ENCODE results near the gene GIGYF2. TPM values are rescaled to one million over a fixed set of nuclear protein-coding genes. Genes with fewer than 3 reads are reported as not detected.

The GIGYF2 gene
- total RNA-seq, 1 experiment from 2014 or later: 55.3 TPM

DNA sequence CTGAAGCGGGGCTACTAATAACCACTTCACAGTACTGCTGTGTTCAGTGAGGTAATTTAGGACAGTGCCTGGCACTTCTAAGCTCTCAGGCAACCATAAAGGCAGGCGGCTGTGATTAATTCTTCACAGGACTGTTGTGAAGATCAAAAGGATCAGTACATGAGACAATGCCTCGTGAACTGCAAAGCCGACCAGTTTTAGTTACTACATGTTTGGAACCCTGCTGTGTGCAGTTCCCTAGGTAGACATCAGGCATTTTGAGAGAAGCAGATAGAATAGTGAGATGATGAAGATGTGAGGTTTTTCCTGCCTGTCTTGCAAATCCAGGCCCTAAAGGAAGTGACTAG lies 44.7 kb upstream of the GIGYF2 start:
- H2BK120ac ChIP-seq (ENCODE audit: low read depth, low read length, poor library complexity, severe bottlenecking): no peak overlapping the region
- no peak overlapping the region for H3K9ac ChIP-seq (ENCODE audit: extremely low read depth, insufficient read length, low read length)
- no peak overlapping the region for H2BK5ac ChIP-seq (ENCODE audit: insufficient read length, low read length)
- H3K14ac ChIP-seq (ENCODE audit: insufficient read depth, low read length): no peak overlapping the region
- H3K56ac ChIP-seq (ENCODE audit: insufficient read length, low read depth, low read length): no peak overlapping the region
- no peak for DNase-seq
- no peak overlapping the region for H2AK5ac ChIP-seq (ENCODE audit: insufficient read length, low read length)
- no peak overlapping the region for H4K91ac ChIP-seq (ENCODE audit: insufficient read length, low read depth, low read length)
- Mint-ChIP-seq H3K36me3 (ENCODE audit: insufficient read depth in 1 of 3, low read depth in 3 of 3) (no peaks in the 10 kb centered on the region), H3K4me1 (peaks cover 5 to 20% of the 10 kb centered on the region in 2 experiments; a peak in 3 of 4 replicates), H3K27ac (no peak overlapping the region), H3K9me3 (no peaks in the 10 kb centered on the region), H3K27me3 (ENCODE audit: low read depth) (no peaks in the 10 kb centered on the region; the same call in none of the 2 replicates), H3K4me3 (no peak overlapping the region)
- no peak overlapping the region for H3K4ac ChIP-seq (ENCODE audit: low read depth, low read length)
- no peak overlapping the region for H2BK15ac ChIP-seq (ENCODE audit: low read depth, low read length)
- H3K79me1 ChIP-seq (ENCODE audit: insufficient read depth, low read depth, low read length, poor library complexity, severe bottlenecking): no peaks in the 10 kb centered on the region
- no peak overlapping the region for H3K23ac ChIP-seq (ENCODE audit: insufficient read length, low read depth, low read length)
- H3K9me3 ChIP-seq (ENCODE audit: control insufficient read depth, low read depth, low read length): no peaks in the 10 kb centered on the region
- H2BK20ac ChIP-seq (ENCODE audit: low read depth, low read length, poor library complexity, severe bottlenecking): no peak overlapping the region
- no CpG with 5 or more reads among the region's 4 CpGs for WGBS (ENCODE audit: extremely low coverage, insufficient read length, low lambda C conversion rate)
- H2AFZ ChIP-seq (ENCODE audit: low read length): no peak overlapping the region
- TF ChIP-seq, protein P1, sequence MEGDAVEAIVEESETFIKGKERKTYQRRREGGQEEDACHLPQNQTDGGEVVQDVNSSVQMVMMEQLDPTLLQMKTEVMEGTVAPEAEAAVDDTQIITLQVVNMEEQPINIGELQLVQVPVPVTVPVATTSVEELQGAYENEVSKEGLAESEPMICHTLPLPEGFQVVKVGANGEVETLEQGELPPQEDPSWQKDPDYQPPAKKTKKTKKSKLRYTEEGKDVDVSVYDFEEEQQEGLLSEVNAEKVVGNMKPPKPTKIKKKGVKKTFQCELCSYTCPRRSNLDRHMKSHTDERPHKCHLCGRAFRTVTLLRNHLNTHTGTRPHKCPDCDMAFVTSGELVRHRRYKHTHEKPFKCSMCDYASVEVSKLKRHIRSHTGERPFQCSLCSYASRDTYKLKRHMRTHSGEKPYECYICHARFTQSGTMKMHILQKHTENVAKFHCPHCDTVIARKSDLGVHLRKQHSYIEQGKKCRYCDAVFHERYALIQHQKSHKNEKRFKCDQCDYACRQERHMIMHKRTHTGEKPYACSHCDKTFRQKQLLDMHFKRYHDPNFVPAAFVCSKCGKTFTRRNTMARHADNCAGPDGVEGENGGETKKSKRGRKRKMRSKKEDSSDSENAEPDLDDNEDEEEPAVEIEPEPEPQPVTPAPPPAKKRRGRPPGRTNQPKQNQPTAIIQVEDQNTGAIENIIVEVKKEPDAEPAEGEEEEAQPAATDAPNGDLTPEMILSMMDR (conservative IDR thresholded peaks at IDR 0.05): no peak
- no peaks in the 10 kb centered on the region for H4K20me1 ChIP-seq (ENCODE audit: control insufficient read depth, insufficient read depth, insufficient read length)
- no peaks in the 10 kb centered on the region for H3K27me3 ChIP-seq (ENCODE audit: insufficient read depth, low read length)
- no peak overlapping the region for H3K27ac ChIP-seq (ENCODE audit: insufficient read length, low read depth, low read length)
- H4K5ac ChIP-seq (ENCODE audit: insufficient read length, low read depth, low read length): no peak overlapping the region
- H3K79me2 ChIP-seq (ENCODE audit: insufficient read depth, low read length): no peaks in the 10 kb centered on the region
- H3K23me2 ChIP-seq (ENCODE audit: insufficient read length, low read depth, low read length, poor library complexity, severe bottlenecking): no peaks in the 10 kb centered on the region
- H3T11ph ChIP-seq (ENCODE audit: low read length): no peak overlapping the region
- H2BK12ac ChIP-seq (ENCODE audit: insufficient read length, low read depth, low read length): no peak overlapping the region
- H4K8ac ChIP-seq (replicated peaks; ENCODE audit: insufficient read length, low read depth, low read length): no peak overlapping the region
- H3K4me1 ChIP-seq (ENCODE audit: insufficient read depth, low read length): no peaks in the 10 kb centered on the region
- no peak overlapping the region for H3K4me2 ChIP-seq (ENCODE audit: insufficient read depth, insufficient read length, low read length)
- H3K18ac ChIP-seq (ENCODE audit: insufficient read length, low read depth, low read length): no peak overlapping the region

Data from H9 (cell line).